Measurements from ENCODE around the gene RAB11FIP5.

Gene RAB11FIP5

DNA sequence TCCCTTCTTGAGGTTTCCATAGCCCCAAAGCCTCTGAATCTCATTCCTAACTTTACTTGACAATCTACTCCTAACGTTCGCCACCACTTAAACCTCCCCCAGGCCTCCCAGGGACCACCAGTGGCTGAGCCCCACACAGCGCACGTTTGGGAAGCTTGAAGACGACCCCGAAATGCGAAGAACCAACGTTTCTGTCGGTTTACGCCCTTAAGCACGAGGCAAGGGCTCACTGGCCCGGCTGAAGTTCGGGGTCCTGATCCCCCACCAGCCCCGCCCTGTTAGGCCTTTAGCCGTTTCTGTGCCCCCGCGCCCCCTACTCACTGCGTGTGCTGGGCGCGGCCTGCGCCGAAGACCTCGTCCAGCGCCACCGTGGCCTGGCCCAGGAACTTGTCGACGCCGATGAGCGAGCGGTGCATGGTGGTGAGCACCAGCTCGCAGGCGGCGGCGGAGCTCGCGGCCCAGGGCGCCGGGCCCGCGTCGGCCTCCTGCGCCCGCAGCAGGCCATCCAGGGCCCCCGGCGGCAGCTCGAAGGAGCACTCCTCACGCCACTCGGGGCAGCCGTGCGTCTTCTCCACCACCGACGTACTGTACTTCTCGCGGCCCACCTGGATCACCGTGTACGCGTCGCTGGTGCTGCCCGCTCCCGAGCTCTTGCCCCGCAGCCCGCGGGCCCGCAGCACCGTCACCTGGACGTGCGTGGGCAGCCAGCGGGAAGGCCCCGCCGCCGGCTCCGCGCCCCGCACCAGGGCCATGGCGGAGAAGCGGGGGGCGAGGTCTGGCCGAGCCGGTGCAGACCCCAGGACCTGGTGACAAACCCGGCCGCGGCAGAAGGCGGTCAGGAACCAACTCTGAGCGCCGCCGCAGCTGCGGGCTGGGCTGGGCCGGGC lies 479 bp downstream of the RAB11FIP5 start:
- Histone ChIP-seq H3K36me3 (replicated peaks) (no peaks in the 10 kb centered on the region), H3K4me3 (ENCODE audit: low read depth, low read length) (peak overlapping the region; percentile 75), H3K27ac (peak overlapping the region; percentile 87), H3K27me3 (replicated peaks) (no peaks in the 10 kb centered on the region)
- TF ChIP-seq, protein P1, sequence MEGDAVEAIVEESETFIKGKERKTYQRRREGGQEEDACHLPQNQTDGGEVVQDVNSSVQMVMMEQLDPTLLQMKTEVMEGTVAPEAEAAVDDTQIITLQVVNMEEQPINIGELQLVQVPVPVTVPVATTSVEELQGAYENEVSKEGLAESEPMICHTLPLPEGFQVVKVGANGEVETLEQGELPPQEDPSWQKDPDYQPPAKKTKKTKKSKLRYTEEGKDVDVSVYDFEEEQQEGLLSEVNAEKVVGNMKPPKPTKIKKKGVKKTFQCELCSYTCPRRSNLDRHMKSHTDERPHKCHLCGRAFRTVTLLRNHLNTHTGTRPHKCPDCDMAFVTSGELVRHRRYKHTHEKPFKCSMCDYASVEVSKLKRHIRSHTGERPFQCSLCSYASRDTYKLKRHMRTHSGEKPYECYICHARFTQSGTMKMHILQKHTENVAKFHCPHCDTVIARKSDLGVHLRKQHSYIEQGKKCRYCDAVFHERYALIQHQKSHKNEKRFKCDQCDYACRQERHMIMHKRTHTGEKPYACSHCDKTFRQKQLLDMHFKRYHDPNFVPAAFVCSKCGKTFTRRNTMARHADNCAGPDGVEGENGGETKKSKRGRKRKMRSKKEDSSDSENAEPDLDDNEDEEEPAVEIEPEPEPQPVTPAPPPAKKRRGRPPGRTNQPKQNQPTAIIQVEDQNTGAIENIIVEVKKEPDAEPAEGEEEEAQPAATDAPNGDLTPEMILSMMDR (IDR thresholded peaks at IDR 0.05; ENCODE audit: low read depth, low read length, missing control alignments): no peak
- in situ Hi-C loops (cut with HindIII; ENCODE audit: low pct_ligation_motif_present, low sequenced_read_pairs): no loop called here
- DNase-seq: no peak

DNA sequence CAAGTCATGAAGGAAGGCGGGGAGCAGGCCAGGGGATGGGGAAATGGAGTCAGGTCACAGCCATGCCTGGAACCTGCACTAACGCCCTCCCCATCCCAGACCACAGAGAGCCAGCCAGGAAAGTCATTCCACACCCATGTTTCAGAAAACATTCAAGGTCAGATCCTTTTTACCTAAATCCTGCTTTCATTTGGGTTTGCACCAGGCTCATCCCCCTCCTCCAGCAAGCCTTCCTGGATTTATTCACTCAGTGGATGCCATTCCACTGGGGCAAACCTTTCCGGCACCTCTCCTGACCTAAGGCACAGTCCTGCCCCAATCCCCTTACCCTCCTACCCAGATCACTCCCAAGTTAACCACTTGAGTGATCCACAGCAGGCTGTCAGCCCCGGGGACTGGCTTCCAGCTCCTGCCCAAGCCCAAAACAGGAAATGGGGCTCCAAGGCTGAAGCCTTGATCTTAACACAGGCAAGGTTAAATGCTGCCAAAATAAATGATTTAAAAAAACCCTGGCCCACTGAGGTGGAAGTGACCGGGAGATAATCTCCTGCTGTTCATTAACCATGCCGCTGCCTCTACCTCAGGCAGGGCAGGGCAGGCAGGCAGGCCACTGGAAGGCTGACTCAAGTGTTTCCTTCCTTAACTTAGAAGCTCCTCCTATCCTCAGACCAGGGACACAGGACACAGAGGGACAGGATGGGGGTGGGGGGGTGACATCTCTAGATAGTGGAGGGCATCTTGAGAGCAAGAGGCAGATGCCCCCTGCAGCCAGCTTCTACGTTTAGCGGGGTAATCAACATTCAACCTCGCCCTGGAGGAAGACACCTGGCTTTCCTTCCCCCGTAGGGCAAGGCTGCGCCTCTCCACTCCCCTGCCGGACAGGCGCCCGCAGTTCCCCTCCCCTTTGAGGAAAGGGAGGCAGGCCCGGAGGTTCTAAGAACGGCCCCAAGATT lies 1.4 kb downstream of the RAB11FIP5 start:
- in situ Hi-C loops (cut with HindIII; ENCODE audit: low pct_ligation_motif_present, low sequenced_read_pairs): no loop called here
- no peak for DNase-seq
- H3K27ac ChIP-seq: peak overlapping the region; percentile 87

DNA sequence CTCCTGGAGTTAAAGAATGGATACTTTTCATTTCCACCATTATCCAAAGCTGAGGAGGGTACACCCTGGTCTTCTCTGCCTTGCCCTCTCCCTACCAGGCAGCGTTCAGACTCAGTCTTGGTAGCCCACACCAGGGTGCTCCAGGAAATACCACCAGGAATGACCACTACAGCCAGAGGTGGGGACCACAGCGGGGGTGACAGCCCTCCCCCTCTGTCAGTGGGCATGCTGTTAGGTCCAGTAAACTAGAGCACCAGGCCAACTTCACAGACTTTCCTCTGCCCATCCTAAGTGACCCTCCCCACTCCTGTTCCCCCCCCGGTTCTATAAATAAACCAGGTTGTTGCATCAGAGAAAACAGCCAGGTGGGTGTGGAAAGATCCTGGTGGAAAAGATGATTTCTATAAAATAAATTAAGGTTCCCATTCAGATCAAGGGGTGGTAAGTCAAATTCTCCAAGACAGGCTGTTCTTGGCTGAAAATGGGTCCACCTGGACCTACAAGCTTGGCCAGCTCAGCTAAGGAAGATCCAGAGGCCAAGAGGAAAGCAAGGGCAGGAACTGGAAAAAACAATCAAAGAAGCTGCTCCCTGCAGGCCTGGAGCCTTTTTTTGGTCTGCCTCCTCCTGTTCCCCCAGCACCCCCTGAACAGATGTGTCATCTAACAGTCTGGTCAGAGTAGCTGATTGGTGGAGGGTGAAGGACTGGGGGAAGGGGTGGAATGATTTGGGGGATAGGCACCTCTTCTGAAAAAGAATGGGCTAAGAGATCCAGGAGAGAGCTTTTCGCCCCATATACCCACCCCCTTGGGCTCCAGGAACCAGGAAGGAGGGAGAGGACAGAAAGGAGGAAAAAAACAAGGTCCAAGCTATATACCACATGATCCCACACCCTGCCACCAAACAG lies 2.3 kb downstream of the RAB11FIP5 start:
- H3K4me3 ChIP-seq (ENCODE audit: low read depth, low read length): peak overlapping the region; percentile 75
- H3K27ac ChIP-seq: no peak overlapping the region
- no peak for DNase-seq
- no peaks in the 10 kb centered on the region for H3K27me3 ChIP-seq (replicated peaks)
- in situ Hi-C loops (cut with HindIII; ENCODE audit: low pct_ligation_motif_present, low sequenced_read_pairs): no loop called here
- TF ChIP-seq, protein P1 (IDR thresholded peaks at IDR 0.05; ENCODE audit: low read depth, low read length, missing control alignments): no peak
- H3K36me3 ChIP-seq (replicated peaks): no peaks in the 10 kb centered on the region

More for the DNA sequence above, 1.4 kb downstream of the RAB11FIP5 start:
- TF ChIP-seq, protein P1 (IDR thresholded peaks at IDR 0.05; ENCODE audit: low read depth, low read length, missing control alignments): no peak
- no peaks in the 10 kb centered on the region for H3K36me3 ChIP-seq (replicated peaks)
- H3K4me3 ChIP-seq (ENCODE audit: low read depth, low read length): peak overlapping the region; percentile 75
- no peaks in the 10 kb centered on the region for H3K27me3 ChIP-seq (replicated peaks)

DNA sequence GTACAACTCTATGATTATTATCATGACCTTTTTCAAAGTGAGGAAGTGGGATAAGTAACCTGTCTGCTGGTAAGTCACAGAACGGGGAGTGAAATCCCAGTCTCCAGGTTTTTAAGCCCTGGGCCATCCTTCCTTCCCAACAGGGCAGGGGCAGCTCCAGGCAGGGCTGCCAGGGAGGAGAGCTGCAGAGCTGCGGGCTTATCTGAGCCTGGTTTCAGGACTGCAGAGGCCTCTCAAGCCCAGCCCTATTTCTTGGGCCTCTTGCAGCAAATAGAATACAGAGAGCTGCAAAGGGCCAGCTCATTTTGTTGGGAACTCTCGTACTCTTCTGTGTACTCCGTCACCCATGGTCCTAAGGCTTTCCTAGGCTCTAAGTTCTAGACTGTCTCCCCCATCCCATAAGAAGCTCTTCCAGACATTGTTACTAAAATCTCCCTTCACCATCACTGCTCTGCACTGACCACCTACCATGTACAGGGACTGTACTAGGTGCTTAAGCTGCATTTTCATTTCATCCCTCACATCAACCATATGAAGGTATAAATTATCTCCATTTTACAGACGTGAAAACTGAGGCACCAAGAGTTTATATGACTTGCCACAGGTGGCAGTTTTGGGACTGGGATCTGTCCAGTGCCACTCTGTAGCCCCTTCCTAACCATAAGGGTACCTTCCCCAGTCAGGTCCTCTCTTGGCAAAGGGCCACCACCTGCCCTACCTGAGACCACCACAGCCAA lies 3.1 kb downstream of the RAB11FIP5 start:
- TF ChIP-seq, protein P1 (IDR thresholded peaks at IDR 0.05; ENCODE audit: low read depth, low read length, missing control alignments): no peak
- no peaks in the 10 kb centered on the region for H3K36me3 ChIP-seq (replicated peaks)
- no peak for DNase-seq
- H3K4me3 ChIP-seq (ENCODE audit: low read depth, low read length): no peak overlapping the region
- no peaks in the 10 kb centered on the region for H3K27me3 ChIP-seq (replicated peaks)
- no peak overlapping the region for H3K27ac ChIP-seq
- in situ Hi-C loops (cut with HindIII; ENCODE audit: low pct_ligation_motif_present, low sequenced_read_pairs): no loop called here

Measured in brain microvascular endothelial cell (primary cell).